GM19328 (cell line): ENCODE results near the gene ELP1.

ENCODE experiments used
- ATAC-seq: cut with Tn5 transposase; IDR thresholded peaks from one replicate; pipeline ENCODE4 v1.9.1; 2021; ENCODE audit warnings: mild to moderate bottlenecking, moderate library complexity; ENCODE audit not compliant: unreplicated experiment

Gene ELP1

GRCh38 chr9:108823829-108824228 lies 110.1 kb downstream of the ELP1 start:
- no peak for ATAC-seq
